GM12878 (cell line): ENCODE data around the gene TMPRSS9. TPM values are rescaled to one million over a fixed set of nuclear protein-coding genes. Genes with fewer than 3 reads are reported as not detected.

Source experiments
- CBX3 ChIP-seq: fragments of 200-600 bp; sonication (generic); IDR thresholded peaks from 2 replicates; pipeline ENCODE4 v1.6.1; 2016; ENCODE audit warnings: low read depth, borderline replicate concordance
- CHD2 ChIP-seq: IDR thresholded peaks from 2 replicates; pipeline ENCODE4 v1.6.1; 2011; ENCODE audit warnings: low read depth, low read length, improper control_type of control experiment, borderline replicate concordance
- DPF2 ChIP-seq: fragments of 450-650 bp; IDR thresholded peaks from 2 replicates; pipeline ENCODE4 v1.6.1; 2017; ENCODE audit warnings: mild to moderate bottlenecking
- ESRRA ChIP-seq: IDR thresholded peaks from 2 replicates; pipeline ENCODE4 v1.6.1; 2012; ENCODE audit warnings: mild to moderate bottlenecking, low read length, improper control_type of control experiment
- FOXK2 ChIP-seq: fragments of 450-650 bp; IDR thresholded peaks from 2 replicates; pipeline ENCODE4 v1.6.1; 2017; ENCODE audit warnings: mild to moderate bottlenecking, moderate library complexity
- GABPA ChIP-seq: IDR thresholded peaks from 2 replicates; pipeline ENCODE4 v1.6.1; 2014; ENCODE audit warnings: antibody characterized with exemption, low read depth, mild to moderate bottlenecking, inconsistent platforms
- IRF4 ChIP-seq: IDR thresholded peaks from 2 replicates; pipeline ENCODE4 v1.6.1; 2011; ENCODE audit warnings: low read depth, low read length
- MEF2B ChIP-seq: fragments of 450-650 bp; IDR thresholded peaks from 2 replicates; pipeline ENCODE4 v1.6.1; 2018; ENCODE audit warnings: mild to moderate bottlenecking, moderate library complexity; ENCODE audit not compliant: partially characterized antibody, poor library complexity, severe bottlenecking
- MTA2 ChIP-seq: fragments of 450-650 bp; IDR thresholded peaks from 2 replicates; pipeline ENCODE4 v1.6.1; 2016; ENCODE audit warnings: low read depth, mild to moderate bottlenecking, moderate library complexity
- NR2F1 ChIP-seq: fragments of 450-650 bp; conservative IDR thresholded peaks from 2 replicates; pipeline ENCODE4 v1.6.1; 2017; ENCODE audit warnings: mild to moderate bottlenecking
- POLR2A ChIP-seq: IDR thresholded peaks from 2 replicates; pipeline ENCODE4 v1.6.1; 2011; ENCODE audit warnings: low read depth, mild to moderate bottlenecking, low read length
- POLR2AphosphoS5 ChIP-seq: IDR thresholded peaks from 2 replicates; pipeline ENCODE4 v1.6.1; 2011; ENCODE audit warnings: mild to moderate bottlenecking, low read length, inconsistent platforms
- RAD51 ChIP-seq: fragments of 450-650 bp; IDR thresholded peaks from 2 replicates; pipeline ENCODE4 v1.6.1; 2016; ENCODE audit warnings: moderate library complexity, mild to moderate bottlenecking, inconsistent platforms
- RELA ChIP-seq: fragments of 450-650 bp; IDR thresholded peaks from 2 replicates; pipeline ENCODE4 v1.8.0; 2014; ENCODE audit warnings: borderline replicate concordance; ENCODE audit not compliant: partially characterized antibody
- RFX5 ChIP-seq: IDR thresholded peaks from 2 replicates; pipeline ENCODE4 v1.6.1; 2011; ENCODE audit warnings: low read depth, low read length, improper control_type of control experiment
- RUNX3 ChIP-seq: IDR thresholded peaks from 2 replicates; pipeline ENCODE4 v1.6.1; 2012; ENCODE audit warnings: low read length, inconsistent platforms
- SIX5 ChIP-seq: IDR thresholded peaks from 2 replicates; pipeline ENCODE4 v1.6.1; 2011; ENCODE audit warnings: mild to moderate bottlenecking, low read depth, low read length, moderate library complexity; ENCODE audit not compliant: severe bottlenecking
- SMC3 ChIP-seq: IDR thresholded peaks from 2 replicates; pipeline ENCODE4 v1.6.1; 2011; ENCODE audit warnings: low read length, improper control_type of control experiment, borderline replicate concordance
- SP1 ChIP-seq: IDR thresholded peaks from one replicate; pipeline ENCODE4 v1.6.1; 2011; ENCODE audit warnings: low read depth, low read length
- SPI1 ChIP-seq: IDR thresholded peaks from 2 replicates; pipeline ENCODE4 v1.6.1; 2011; ENCODE audit warnings: low read depth, mild to moderate bottlenecking, low read length, moderate library complexity, borderline replicate concordance; ENCODE audit not compliant: insufficient read depth
- SUZ12 ChIP-seq: fragments of 200-600 bp; sonication (generic); IDR thresholded peaks from one replicate; pipeline ENCODE4 v1.6.1; 2018; ENCODE audit warnings: antibody characterized with exemption, mild to moderate bottlenecking; ENCODE audit not compliant: unreplicated experiment
- TCF3 ChIP-seq: IDR thresholded peaks from 2 replicates; pipeline ENCODE4 v1.6.1; 2012; ENCODE audit warnings: low read depth, mild to moderate bottlenecking, low read length, borderline replicate concordance; ENCODE audit not compliant: insufficient read depth
- ZNF622 ChIP-seq: fragments of 450-650 bp; IDR thresholded peaks from 2 replicates; pipeline ENCODE4 v1.6.1; 2017; ENCODE audit warnings: mild to moderate bottlenecking, inconsistent platforms
- polyA plus RNA-seq, 11 experiments: library from polyadenylated mRNA; depleted of rRNA in 4 of 11; unstranded in 6 of 11; stranded (reverse) in 5 of 11; fragments of >200 nt; fragmentation: Nextera tagmentation in 4 of 11; fragmentation: Illumina TruSeq in 1 of 11; extraction: Ambion mirVana in 4 of 11; extraction: Trizol in 1 of 11; gene quantifications; 1 replicate in 1 of 11; 2 replicates in 10 of 11; pipeline versions ENCODE4 v1.2.1 to v1.2.3, GENCODE V29; 2011 to 2016; ENCODE audit warnings: inconsistent platforms in 2 of 11, missing spikeins in 2 of 11, low read depth in 1 of 11
- total RNA-seq, 4 experiments: library from RNA; depleted of rRNA in 3 of 4; stranded (reverse); fragments of >200 nt in 3 of 4; fragmentation: Illumina TruSeq in 1 of 4; extraction: Trizol in 1 of 4; gene quantifications; 2 replicates each; pipeline versions ENCODE4 v1.2.1 to v1.2.3, GENCODE V29; 2013 to 2021
- TF ChIP-seq, protein P1 (sequence below), 3 experiments: IDR thresholded peaks in 2 of 3; conservative IDR thresholded peaks in 1 of 3; 2 replicates each; pipeline ENCODE4 v1.5.1; 2011; ENCODE audit warnings: low read depth in 3 of 3, low read length in 3 of 3, mild to moderate bottlenecking in 3 of 3, control low read depth in 2 of 3, moderate library complexity in 2 of 3, inconsistent platforms in 1 of 3, mixed read lengths in 1 of 3; ENCODE audit not compliant: control insufficient read depth in 2 of 3, insufficient read depth in 1 of 3; ENCODE audit errors: extremely low read depth in 1 of 3
- TF ChIP-seq, protein P2 (sequence below): fragments of 450-650 bp; IDR thresholded peaks from 2 replicates; pipeline ENCODE4 v1.6.1; 2017; ENCODE audit warnings: borderline replicate concordance

Gene TMPRSS9
- total and polyA plus RNA-seq, 10 of the 15 experiments (the other 5 are each of a cell fraction or from before 2014, with no cell fraction given), result 0.24 TPM; not detected in 9

DNA sequence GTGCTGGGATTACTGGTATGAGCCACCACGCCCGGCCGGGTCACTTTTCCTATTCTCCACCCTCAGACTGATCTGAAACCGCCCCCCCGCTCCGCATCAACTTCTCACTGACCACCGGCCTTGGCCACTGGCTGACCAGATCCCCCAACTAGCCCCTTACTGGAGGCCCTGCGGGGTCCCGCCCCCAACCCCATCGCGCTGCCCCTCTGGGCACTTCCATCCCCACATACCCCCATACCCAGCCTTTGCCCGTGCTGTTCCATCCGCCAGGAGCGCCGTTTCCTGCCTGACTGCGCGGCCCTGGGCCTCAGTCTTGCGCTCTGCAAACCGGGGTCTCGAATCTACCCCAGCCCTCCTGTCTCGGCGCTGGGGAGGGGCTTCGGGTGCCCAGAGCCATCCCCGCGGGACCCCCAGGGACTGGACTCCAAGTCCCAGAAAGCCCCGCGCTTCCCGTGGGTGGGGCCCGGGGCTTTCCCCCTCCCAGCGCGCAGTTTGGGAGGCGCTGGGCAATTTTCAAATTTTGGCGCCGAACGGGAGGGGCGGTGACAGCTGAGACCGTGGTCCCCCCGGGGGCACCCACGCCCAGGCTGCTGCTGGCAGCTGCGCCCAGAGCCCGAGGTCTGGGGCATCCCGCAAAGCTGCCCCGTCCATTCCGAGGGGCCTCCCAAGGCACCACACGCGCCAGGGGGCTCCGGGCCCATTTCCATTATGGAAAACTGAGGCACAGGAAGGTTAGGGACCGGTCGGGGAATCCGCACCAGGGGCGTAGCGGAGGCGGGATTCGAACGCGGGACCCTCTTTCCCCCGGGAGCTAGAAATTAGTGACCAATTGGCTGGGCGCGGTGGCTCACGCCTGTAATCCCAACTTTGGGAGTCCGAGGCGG is 101.9 kb downstream of the TMPRSS9 start (continued):
- TF ChIP-seq SPI1 (no peak), ESRRA (no peak), RAD51 (no peak), FOXK2 (no peak), SIX5 (peak; percentile 77), CBX3 (no peak), MTA2 (0 out of 2 replicates have a peak, but pooled peaks have one; percentile 11), SMC3 (no peak), POLR2A (peak; percentile 62), GABPA (no peak), RUNX3 (0 out of 2 replicates have a peak, but pooled peaks have one; percentile 15), SP1 (peak; percentile 28), RFX5 (no peak), SUZ12 (no peak), NR2F1 (no peak), RELA (peak; percentile 78), DPF2 (peak; percentile 48; the same call in 1 of the 2 replicates), POLR2AphosphoS5 (no peak), MEF2B (peak; percentile 69), IRF4 (no peak), ZNF622 (no peak), CHD2 (peak; percentile 58), TCF3 (no peak)
- TF ChIP-seq, protein P1, sequence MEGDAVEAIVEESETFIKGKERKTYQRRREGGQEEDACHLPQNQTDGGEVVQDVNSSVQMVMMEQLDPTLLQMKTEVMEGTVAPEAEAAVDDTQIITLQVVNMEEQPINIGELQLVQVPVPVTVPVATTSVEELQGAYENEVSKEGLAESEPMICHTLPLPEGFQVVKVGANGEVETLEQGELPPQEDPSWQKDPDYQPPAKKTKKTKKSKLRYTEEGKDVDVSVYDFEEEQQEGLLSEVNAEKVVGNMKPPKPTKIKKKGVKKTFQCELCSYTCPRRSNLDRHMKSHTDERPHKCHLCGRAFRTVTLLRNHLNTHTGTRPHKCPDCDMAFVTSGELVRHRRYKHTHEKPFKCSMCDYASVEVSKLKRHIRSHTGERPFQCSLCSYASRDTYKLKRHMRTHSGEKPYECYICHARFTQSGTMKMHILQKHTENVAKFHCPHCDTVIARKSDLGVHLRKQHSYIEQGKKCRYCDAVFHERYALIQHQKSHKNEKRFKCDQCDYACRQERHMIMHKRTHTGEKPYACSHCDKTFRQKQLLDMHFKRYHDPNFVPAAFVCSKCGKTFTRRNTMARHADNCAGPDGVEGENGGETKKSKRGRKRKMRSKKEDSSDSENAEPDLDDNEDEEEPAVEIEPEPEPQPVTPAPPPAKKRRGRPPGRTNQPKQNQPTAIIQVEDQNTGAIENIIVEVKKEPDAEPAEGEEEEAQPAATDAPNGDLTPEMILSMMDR (IDR thresholded peaks at IDR 0.05 in 2 of 3, conservative IDR thresholded peaks at IDR 0.05 in 1 of 3; ENCODE audit: control insufficient read depth in 2 of 3, extremely low read depth in 1 of 3, insufficient read depth in 1 of 3, low read depth in 3 of 3, low read length in 3 of 3), result peak; percentile 10 to 45 (median 10); a peak in 3 of 6 replicates
- TF ChIP-seq, protein P2, sequence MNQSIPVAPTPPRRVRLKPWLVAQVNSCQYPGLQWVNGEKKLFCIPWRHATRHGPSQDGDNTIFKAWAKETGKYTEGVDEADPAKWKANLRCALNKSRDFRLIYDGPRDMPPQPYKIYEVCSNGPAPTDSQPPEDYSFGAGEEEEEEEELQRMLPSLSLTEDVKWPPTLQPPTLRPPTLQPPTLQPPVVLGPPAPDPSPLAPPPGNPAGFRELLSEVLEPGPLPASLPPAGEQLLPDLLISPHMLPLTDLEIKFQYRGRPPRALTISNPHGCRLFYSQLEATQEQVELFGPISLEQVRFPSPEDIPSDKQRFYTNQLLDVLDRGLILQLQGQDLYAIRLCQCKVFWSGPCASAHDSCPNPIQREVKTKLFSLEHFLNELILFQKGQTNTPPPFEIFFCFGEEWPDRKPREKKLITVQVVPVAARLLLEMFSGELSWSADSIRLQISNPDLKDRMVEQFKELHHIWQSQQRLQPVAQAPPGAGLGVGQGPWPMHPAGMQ, result no peak
